Measurements from ENCODE around the gene SLC6A9. TPM values are rescaled to one million over a fixed set of nuclear protein-coding genes. Genes with fewer than 3 reads are reported as not detected.

SLC6A9 gene
- total RNA-seq, 4 donors from 2014 or later = 0.31 to 7.4 (median 4.0) TPM

GRCh38 chr1:43976890-43977289 lies 54.4 kb downstream of the SLC6A9 start:
- no peak for TF ChIP-seq CTCF (IDR thresholded peaks at IDR 0.05)
- no peak for DNase-seq (ENCODE audit: low spot score)
- no peak for ATAC-seq (ENCODE audit: low FRiP score)

- no peak for ATAC-seq (ENCODE audit: low FRiP score)
- DNase-seq (ENCODE audit: low spot score) = no peak
These were observed 55.2 kb downstream of the SLC6A9 start for GRCh38 chr1:43976045-43976444.

GRCh38 chr1:43975249-43975961 lies 55.9 kb downstream of the SLC6A9 start:
- no peak for TF ChIP-seq CTCF (IDR thresholded peaks at IDR 0.05)
- DNase-seq (ENCODE audit: low spot score) (no peak), ATAC-seq (ENCODE audit: low FRiP score) (peak; percentile 3)

More at GRCh38 chr1:43976045-43976444, 55.2 kb downstream of the SLC6A9 start:
- TF ChIP-seq CTCF (IDR thresholded peaks at IDR 0.05) = no peak

- peak; percentile 94 for DNase-seq (ENCODE audit: low spot score)
- ATAC-seq (ENCODE audit: low FRiP score) = peak; percentile 78
- TF ChIP-seq CTCF (IDR thresholded peaks at IDR 0.05) = no peak
These were observed 56.6 kb downstream of the SLC6A9 start, which contains the start of gene ATP6V0B for GRCh38 chr1:43974443-43975248. TSS of gene ATP6V0B (plus strand) at chr1:43974960. CDS start at chr1:43975041, 81 bp downstream.

GRCh38 chr1:43973981-43974442 lies 57.2 kb downstream of the SLC6A9 start:
- DNase-seq (ENCODE audit: low spot score) (no peak), ATAC-seq (ENCODE audit: low FRiP score) (no peak)
- no peak for TF ChIP-seq CTCF (IDR thresholded peaks at IDR 0.05)

GRCh38 chr1:43971336-43971980 lies 59.8 kb downstream of the SLC6A9 start:
- no peak for ATAC-seq (ENCODE audit: low FRiP score)
- TF ChIP-seq CTCF (IDR thresholded peaks at IDR 0.05) = no peak
- DNase-seq (ENCODE audit: low spot score) = no peak
